Left lung (tissue), 10 donors: ENCODE results near the gene OLFML2A. TPM values are rescaled to one million over a fixed set of nuclear protein-coding genes. Genes with fewer than 3 reads are reported as not detected.

ENCODE experiments used
- ATAC-seq: fragments of 200-7000 bp; cut with Tn5 transposase; one replicate; pipeline ENCODE4 v1.9.1; 2020; ENCODE audit warnings: moderate library complexity
- DNase-seq, 4 donors: peaks; one replicate each; pipeline ENCODE4 v3.0.0-alpha.2; 2013 to 2020
- H3K27ac ChIP-seq, 2 donors: fragments of 200-600 bp; sonication (generic) in 1 of 2; one replicate each; pipeline versions ENCODE4 v1.5.0 to v1.8.0; 2020 to 2021
- H3K27me3 ChIP-seq, 2 donors: fragments of 200-600 bp; sonication (generic) in 1 of 2; one replicate each; pipeline versions ENCODE4 v1.5.0 to v1.8.0; 2020 to 2021
- H3K36me3 ChIP-seq, 2 donors: fragments of 200-600 bp; sonication (generic) in 1 of 2; one replicate each; pipeline versions ENCODE4 v1.5.0 to v1.8.0; 2020 to 2021
- H3K4me1 ChIP-seq, 2 donors: fragments of 200-600 bp; one replicate each; pipeline ENCODE4 v1.8.0; 2021
- H3K4me3 ChIP-seq, 2 donors: fragments of 200-600 bp; sonication (generic) in 1 of 2; one replicate each; pipeline versions ENCODE4 v1.5.0 to v1.8.0; 2020 to 2021; ENCODE audit warnings: mild to moderate bottlenecking in 1 of 2
- H3K9me3 ChIP-seq, 2 donors: fragments of 200-600 bp; sonication (generic) in 1 of 2; one replicate each; pipeline versions ENCODE4 v1.5.0 to v1.8.0; 2020 to 2021
- intact Hi-C, 2 donors: fragments of 100-400 bp; cut with DNase I; formaldehyde crosslinking; loops; one replicate each; pipeline versions ENCODE4 v1.11.2 to v1.14.2; 2022
- polyA plus RNA-seq, 6 donors: library from polyadenylated mRNA; unstranded; fragments of 120-200 nt; gene quantifications; one replicate each; pipeline ENCODE4 v1.2.1, GENCODE V29; 2013; ENCODE audit not compliant: insufficient read length in 6 of 6
- total RNA-seq, 2 donors: library from RNA; stranded (reverse); fragmentation: NEBNext Ultra II Directional; extraction: Animal tissue kit (Norgen Biotek cat#: 25700); gene quantifications; one replicate each; pipeline ENCODE4 v1.2.1, GENCODE V29; 2021
- TF ChIP-seq, protein P1 (sequence below), 2 donors: fragments of 200-600 bp; sonication (generic) in 1 of 2; IDR thresholded peaks; one replicate each; pipeline versions ENCODE4 v1.5.0 to v1.8.0; 2021; ENCODE audit warnings: antibody characterized with exemption in 2 of 2
- donor health status: DM: no; HTN: yes; CAD: no.
- donor health status: DM: no; HTN: no; CAD: no.

Gene OLFML2A
- total and polyA plus RNA-seq, 8 donors: 10.5 to 67.4 (median 41.3) TPM

DNA sequence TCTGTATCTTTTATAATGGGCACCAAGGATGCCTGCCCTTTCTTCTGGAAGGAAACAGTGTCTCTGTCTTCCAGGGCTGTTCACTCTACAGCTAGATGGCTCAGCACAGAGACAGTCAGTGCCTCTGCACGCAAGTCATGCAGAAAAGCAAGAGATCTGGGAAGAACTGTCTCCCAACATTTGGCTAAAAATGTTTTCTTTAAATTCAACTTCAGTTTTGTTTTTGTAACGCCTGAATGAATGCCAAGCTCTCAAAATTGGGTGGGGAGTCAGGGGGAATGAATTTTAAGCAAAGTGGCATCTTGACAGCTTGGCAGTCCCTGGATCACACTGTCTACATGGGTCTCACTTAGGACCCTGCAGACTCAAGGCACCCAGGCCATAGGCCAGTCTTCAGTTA, 12.6 kb downstream of the OLFML2A start:
- H3K4me1 ChIP-seq: peaks cover 0 to 9% of the 10 kb centered on the region in 2 donors
- intact Hi-C loops: no loop called here
- TF ChIP-seq, protein P1, sequence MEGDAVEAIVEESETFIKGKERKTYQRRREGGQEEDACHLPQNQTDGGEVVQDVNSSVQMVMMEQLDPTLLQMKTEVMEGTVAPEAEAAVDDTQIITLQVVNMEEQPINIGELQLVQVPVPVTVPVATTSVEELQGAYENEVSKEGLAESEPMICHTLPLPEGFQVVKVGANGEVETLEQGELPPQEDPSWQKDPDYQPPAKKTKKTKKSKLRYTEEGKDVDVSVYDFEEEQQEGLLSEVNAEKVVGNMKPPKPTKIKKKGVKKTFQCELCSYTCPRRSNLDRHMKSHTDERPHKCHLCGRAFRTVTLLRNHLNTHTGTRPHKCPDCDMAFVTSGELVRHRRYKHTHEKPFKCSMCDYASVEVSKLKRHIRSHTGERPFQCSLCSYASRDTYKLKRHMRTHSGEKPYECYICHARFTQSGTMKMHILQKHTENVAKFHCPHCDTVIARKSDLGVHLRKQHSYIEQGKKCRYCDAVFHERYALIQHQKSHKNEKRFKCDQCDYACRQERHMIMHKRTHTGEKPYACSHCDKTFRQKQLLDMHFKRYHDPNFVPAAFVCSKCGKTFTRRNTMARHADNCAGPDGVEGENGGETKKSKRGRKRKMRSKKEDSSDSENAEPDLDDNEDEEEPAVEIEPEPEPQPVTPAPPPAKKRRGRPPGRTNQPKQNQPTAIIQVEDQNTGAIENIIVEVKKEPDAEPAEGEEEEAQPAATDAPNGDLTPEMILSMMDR (IDR thresholded peaks at IDR 0.05): no peak
- H3K4me3 ChIP-seq: no peak overlapping the region
- DNase-seq: no peak
- no peak overlapping the region for H3K27ac ChIP-seq
- no peaks in the 10 kb centered on the region for H3K27me3 ChIP-seq
- H3K36me3 ChIP-seq: no peaks in the 10 kb centered on the region
- ATAC-seq: no peak
- no peaks in the 10 kb centered on the region for H3K9me3 ChIP-seq

DNA sequence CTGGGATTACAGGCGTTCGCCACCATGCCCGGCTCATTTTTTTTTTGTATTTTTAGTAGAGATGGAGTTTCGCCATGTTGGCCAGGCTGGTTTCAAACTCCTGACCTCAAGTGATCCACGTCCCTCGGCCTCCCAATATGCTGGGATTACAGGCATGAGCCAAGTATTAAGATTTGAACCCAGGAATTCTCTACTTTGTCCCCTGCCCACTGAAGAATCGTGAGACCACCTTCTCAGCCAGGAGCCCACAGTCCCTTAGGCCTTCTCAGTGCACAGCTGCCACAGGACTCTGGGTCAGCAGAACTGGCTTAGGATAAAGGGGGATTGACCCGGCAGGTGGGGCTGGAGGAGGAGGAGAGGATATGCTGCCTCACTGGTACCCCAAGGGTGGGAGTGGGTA, 13.4 kb downstream of the OLFML2A start:
- Histone ChIP-seq H3K4me3 (no peak overlapping the region), H3K36me3 (no peaks in the 10 kb centered on the region), H3K27me3 (no peaks in the 10 kb centered on the region), H3K4me1 (peaks cover 0 to 7% of the 10 kb centered on the region in 2 donors), H3K27ac (no peak overlapping the region), H3K9me3 (no peaks in the 10 kb centered on the region)
- intact Hi-C loops: no loop called here
- ATAC-seq (no peak), DNase-seq (no peak)
- TF ChIP-seq, protein P1 (IDR thresholded peaks at IDR 0.05): no peak

DNA sequence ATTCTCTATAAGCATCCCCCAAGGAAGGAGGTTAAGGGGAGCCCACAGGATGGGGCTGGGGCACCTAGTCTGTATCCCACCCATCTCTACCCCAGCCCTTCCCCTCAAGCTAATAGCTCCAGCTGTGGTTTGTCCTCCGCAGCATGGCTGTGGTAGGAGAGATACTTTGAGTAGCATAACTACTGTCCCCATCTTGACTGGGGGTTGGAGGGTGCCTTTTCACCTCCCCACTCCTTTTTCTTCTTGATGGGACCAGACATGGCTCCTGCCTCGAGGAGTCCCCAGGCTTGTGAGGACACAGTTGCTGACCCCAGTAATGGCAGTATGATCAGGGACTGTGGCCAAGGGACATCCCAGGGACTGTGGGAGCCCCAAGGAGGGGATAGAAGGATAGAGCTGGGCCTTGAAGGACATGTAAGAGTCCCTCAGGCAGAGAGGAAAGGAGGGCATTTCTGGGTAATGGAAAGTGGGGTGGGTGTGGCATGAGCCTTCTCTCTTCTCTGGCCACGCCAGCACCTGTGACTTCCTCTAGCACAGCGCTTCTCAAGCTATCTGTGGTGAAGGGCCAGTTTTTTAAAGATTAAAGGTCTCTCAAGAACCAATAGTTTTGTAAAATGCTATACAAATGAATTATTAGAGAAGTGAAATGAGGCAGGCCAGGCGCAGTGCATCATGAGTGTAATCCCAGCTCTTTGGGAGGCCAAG, 14.0 kb downstream of the OLFML2A start:
- DNase-seq (no peak), ATAC-seq (no peak)
- Histone ChIP-seq H3K27me3 (no peaks in the 10 kb centered on the region), H3K9me3 (no peaks in the 10 kb centered on the region), H3K4me3 (no peak overlapping the region), H3K36me3 (no peaks in the 10 kb centered on the region), H3K4me1 (peaks cover 0 to 13% of the 10 kb centered on the region in 2 donors), H3K27ac (no peak overlapping the region)
- TF ChIP-seq, protein P1 (IDR thresholded peaks at IDR 0.05): no peak
- intact Hi-C loops: no loop called here

DNA sequence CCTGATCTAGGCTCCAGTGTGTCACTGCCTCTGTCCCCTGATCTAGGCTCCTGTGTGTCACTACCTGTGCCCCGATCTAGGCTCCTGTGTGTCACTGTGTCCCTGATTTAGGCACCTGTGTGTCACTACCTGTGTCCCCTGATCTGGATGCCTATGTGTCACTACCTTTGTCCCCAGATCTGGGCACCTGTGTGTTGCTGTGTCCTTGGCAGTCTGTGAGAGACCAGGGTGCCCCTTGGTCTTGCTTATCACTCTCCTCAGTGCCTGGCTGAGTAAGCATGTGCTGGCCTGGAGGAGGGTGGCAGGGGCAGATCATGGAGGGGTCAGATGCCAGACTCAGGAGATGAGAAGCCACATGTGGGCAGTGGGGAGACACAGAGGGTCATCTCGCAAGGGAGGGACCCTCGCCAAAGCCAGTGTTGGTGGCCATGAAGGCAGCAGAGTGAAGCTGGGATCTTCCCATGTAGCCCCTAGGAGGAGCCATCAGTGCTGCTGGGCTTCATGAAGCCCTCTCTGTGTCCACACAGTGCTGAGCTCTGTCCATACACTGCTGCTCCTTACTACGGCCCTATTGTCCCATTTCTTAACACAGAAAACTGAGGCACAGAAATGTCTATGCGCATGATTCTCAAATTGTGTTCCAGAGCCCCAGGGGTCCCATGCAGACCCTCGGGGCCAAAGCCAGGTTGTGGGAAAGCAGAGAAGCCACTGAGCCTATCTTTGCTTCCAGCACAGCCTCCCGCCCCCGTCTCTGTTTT, 15.5 kb downstream of the OLFML2A start:
- DNase-seq: no peak
- Histone ChIP-seq H3K27me3 (no peaks in the 10 kb centered on the region), H3K9me3 (no peaks in the 10 kb centered on the region), H3K4me1 (peaks cover 6 to 26% of the 10 kb centered on the region in 2 donors), H3K27ac (peak overlapping the region in 1 of 2 donors; percentile 55), H3K36me3 (no peaks in the 10 kb centered on the region), H3K4me3 (no peak overlapping the region)
- TF ChIP-seq, protein P1 (IDR thresholded peaks at IDR 0.05): no peak
- ATAC-seq: no peak
- intact Hi-C loops: no loop called here

DNA sequence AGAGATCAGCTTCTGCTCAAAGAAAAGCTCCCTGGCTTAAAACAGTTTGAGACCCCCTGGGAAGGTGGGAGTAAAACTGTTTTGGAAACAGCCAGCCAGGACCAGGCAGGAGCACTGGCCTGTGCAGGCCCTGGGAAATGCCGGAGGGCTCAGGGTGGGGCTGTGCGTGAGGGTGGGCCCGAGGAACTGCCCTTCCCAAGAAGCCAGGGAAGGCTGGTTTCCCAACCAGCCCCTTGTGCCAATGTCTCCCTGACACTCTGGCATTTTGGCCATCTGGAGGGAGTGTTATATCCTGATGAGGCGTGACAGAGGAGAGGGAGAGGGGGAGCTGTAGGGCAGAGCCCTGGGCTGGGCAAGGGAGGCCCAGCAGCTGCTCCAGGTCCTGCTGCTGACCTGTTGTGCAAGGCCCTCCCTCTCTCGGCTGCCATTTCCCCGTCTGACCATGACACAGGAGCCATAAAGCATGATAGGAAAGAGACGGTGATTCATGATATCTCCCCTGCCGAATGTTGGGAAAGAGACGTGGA, 16.1 kb downstream of the OLFML2A start:
- Histone ChIP-seq H3K27ac (peak overlapping the region in 1 of 2 donors; percentile 55), H3K4me1 (peaks cover 6 to 30% of the 10 kb centered on the region in 2 donors), H3K27me3 (no peaks in the 10 kb centered on the region), H3K9me3 (no peaks in the 10 kb centered on the region), H3K36me3 (no peaks in the 10 kb centered on the region), H3K4me3 (no peak overlapping the region)
- intact Hi-C loops: no loop called here
- TF ChIP-seq, protein P1 (IDR thresholded peaks at IDR 0.05): no peak
- ATAC-seq: peak; percentile 48
- peak in 1 of 4 donors; percentile 67 for DNase-seq
